SK-N-SH (cell line): Measurements from ENCODE around the gene CCDC154. TPM values are rescaled to one million over a fixed set of nuclear protein-coding genes. Genes with fewer than 3 reads are reported as not detected.

Experiments used
- CTCF ChIA-PET: fragments of 300-600, 350-600 bp; formaldehyde crosslinking; extraction: SDS; loops from one replicate; lab custom pipeline; 2021; lab: Yijun Ruan, JAX
- POLR2A ChIA-PET: fragments of 350-600 bp; sonication (Branson Sonifier 250); formaldehyde crosslinking; extraction: SDS; loops from one replicate; lab custom pipeline; 2020; ENCODE audit warnings: antibody characterized with exemption, inconsistent platforms; lab: Yijun Ruan, JAX
- DNase-seq: peaks from one replicate; pipeline ENCODE4 v3.0.0; 2012
- H2AFZ ChIP-seq: fragments of 200-600 bp; sonication (generic); 2 replicates; pipeline ENCODE4 v1.8.1; 2016; ENCODE audit warnings: antibody characterized with exemption, mild to moderate bottlenecking, low read depth
- H3F3A ChIP-seq: fragments of 200-600 bp; sonication (generic); replicated peaks from 2 replicates; pipeline ENCODE3; 2016; ENCODE audit warnings: antibody characterized with exemption, mild to moderate bottlenecking; ENCODE audit not compliant: insufficient read depth
- H3K27ac ChIP-seq, 2 experiments: fragments of 200-500 bp in 1 of 2; fragments of 200-600 bp in 1 of 2; sonication (Bioruptor generic) in 1 of 2; sonication (generic), shearing (Covaris generic) in 1 of 2; 2 replicates each; pipeline versions ENCODE4 v1.5.1 to v1.6.1; 2014 to 2016; ENCODE audit warnings: low read depth in 2 of 2, inconsistent platforms in 1 of 2, low read length in 1 of 2, mild to moderate bottlenecking in 1 of 2, mixed read lengths in 1 of 2
- H3K27me3 ChIP-seq: fragments of 200-600 bp; sonication (generic), shearing (Covaris generic); 2 replicates; pipeline ENCODE4 v1.6.1; 2016; ENCODE audit warnings: mixed run types; ENCODE audit not compliant: insufficient read depth
- H3K36me3 ChIP-seq, 2 experiments: fragments of 200-500 bp in 1 of 2; fragments of 200-600 bp in 1 of 2; sonication (Bioruptor generic) in 1 of 2; sonication (generic) in 1 of 2; replicated peaks in 1 of 2; 2 replicates each; pipeline versions ENCODE3 to v1.5.1; 2014 to 2016; ENCODE audit warnings: low read length in 1 of 2, mild to moderate bottlenecking in 1 of 2; ENCODE audit not compliant: insufficient read depth in 2 of 2, control insufficient read depth in 1 of 2
- H3K4me1 ChIP-seq, 2 experiments: fragments of 200-500 bp in 1 of 2; fragments of 200-600 bp in 1 of 2; sonication (Bioruptor generic) in 1 of 2; sonication (generic), shearing (Covaris generic) in 1 of 2; 2 replicates each; pipeline versions ENCODE4 v1.5.1 to v1.6.1; 2014 to 2016; ENCODE audit warnings: low read depth in 1 of 2, low read length in 1 of 2, mixed run types in 1 of 2; ENCODE audit not compliant: insufficient read depth in 2 of 2, control insufficient read depth in 1 of 2
- H3K4me2 ChIP-seq: fragments of 200-600 bp; sonication (generic), shearing (Covaris generic); 2 replicates; pipeline ENCODE4 v1.6.1; 2017; ENCODE audit warnings: mixed run types
- H3K4me3 ChIP-seq, 2 experiments: fragments of 200-500 bp in 1 of 2; fragments of 200-600 bp in 1 of 2; sonication (Bioruptor generic) in 1 of 2; sonication (generic), shearing (Covaris generic) in 1 of 2; 2 replicates each; pipeline versions ENCODE4 v1.5.1 to v1.8.1; 2014 to 2016; ENCODE audit warnings: low read depth in 2 of 2, inconsistent platforms in 1 of 2, low read length in 1 of 2, mild to moderate bottlenecking in 1 of 2, mixed read lengths in 1 of 2, moderate library complexity in 1 of 2
- H3K79me2 ChIP-seq: fragments of 200-600 bp; sonication (generic); 2 replicates; pipeline ENCODE4 v1.8.1; 2017; ENCODE audit warnings: mild to moderate bottlenecking; ENCODE audit not compliant: insufficient read depth
- H3K9ac ChIP-seq: fragments of 200-600 bp; sonication (generic); 2 replicates; pipeline ENCODE4 v1.6.1; 2017; ENCODE audit warnings: mixed run types
- H3K9me2 ChIP-seq: fragments of 200-600 bp; sonication (generic); 2 replicates; pipeline ENCODE4 v1.6.1; 2017; ENCODE audit warnings: mixed run types
- H3K9me3 ChIP-seq: fragments of 200-600 bp; sonication (generic); 2 replicates; pipeline ENCODE4 v1.6.1; 2017; ENCODE audit warnings: mixed run types, mild to moderate bottlenecking, moderate library complexity
- H4K20me1 ChIP-seq: fragments of 200-600 bp; sonication (generic); 2 replicates; pipeline ENCODE4 v1.6.1; 2017; ENCODE audit warnings: mild to moderate bottlenecking, mixed run types; ENCODE audit not compliant: insufficient read depth
- CHD2 ChIP-seq: fragments of 150-350 bp; IDR thresholded peaks from 2 replicates; pipeline ENCODE4 v1.6.1; 2018; ENCODE audit warnings: low read length; ENCODE audit not compliant: partially characterized antibody
- CTCF ChIP-seq: fragments of 200-600 bp; sonication (generic); IDR thresholded peaks from 2 replicates; pipeline ENCODE4 v1.6.1; 2017; ENCODE audit warnings: antibody characterized with exemption, mild to moderate bottlenecking, moderate library complexity
- EZH2phosphoT487 ChIP-seq: fragments of 200-600 bp; sonication (generic); IDR thresholded peaks from 2 replicates; pipeline ENCODE4 v1.6.1; 2017; ENCODE audit warnings: low read depth, mixed run types, mild to moderate bottlenecking, antibody characterized with exemption, moderate library complexity, borderline replicate concordance
- GABPA ChIP-seq: IDR thresholded peaks from 2 replicates; pipeline ENCODE4 v1.4.0; 2012; ENCODE audit warnings: low read depth, mild to moderate bottlenecking
- IRF3 ChIP-seq: fragments of 150-350 bp; IDR thresholded peaks from 2 replicates; pipeline ENCODE4 v1.6.1; 2016; ENCODE audit warnings: mild to moderate bottlenecking, low read depth, low read length
- JUND ChIP-seq: IDR thresholded peaks from 2 replicates; pipeline ENCODE4 v1.4.0; 2012
- MEF2A ChIP-seq: IDR thresholded peaks from 2 replicates; pipeline ENCODE4 v1.4.0; 2012; ENCODE audit warnings: low read depth, borderline replicate concordance
- NFIC ChIP-seq: IDR thresholded peaks from 2 replicates; pipeline ENCODE4 v1.4.0; 2012; ENCODE audit warnings: borderline replicate concordance
- NRF1 ChIP-seq: IDR thresholded peaks from 2 replicates; pipeline ENCODE4 v1.6.1; 2012; ENCODE audit warnings: low read depth, mild to moderate bottlenecking, low read length
- POLR2AphosphoS5 ChIP-seq: IDR thresholded peaks from 2 replicates; pipeline ENCODE4 v1.6.1; 2012; ENCODE audit warnings: low read depth, low read length
- RCOR1 ChIP-seq: fragments of 150-350 bp; IDR thresholded peaks from 2 replicates; pipeline ENCODE4 v1.6.1; 2017; ENCODE audit warnings: antibody characterized with exemption, low read length
- REST ChIP-seq: IDR thresholded peaks from 2 replicates; pipeline ENCODE4 v1.6.1; 2012; ENCODE audit warnings: mild to moderate bottlenecking, low read depth, low read length, moderate library complexity
- SMC3 ChIP-seq: IDR thresholded peaks from 2 replicates; pipeline ENCODE4 v1.6.1; 2012; ENCODE audit warnings: low read depth, low read length, improper control_type of control experiment
- TAF1 ChIP-seq: IDR thresholded peaks from 2 replicates; pipeline ENCODE4 v1.6.1; 2012; ENCODE audit warnings: low read depth, mild to moderate bottlenecking, low read length, moderate library complexity, borderline replicate concordance
- TCF12 ChIP-seq: IDR thresholded peaks from 2 replicates; pipeline ENCODE4 v1.4.0; 2012
- TEAD4 ChIP-seq: IDR thresholded peaks from 2 replicates; pipeline ENCODE4 v1.4.0; 2012; ENCODE audit warnings: mild to moderate bottlenecking, borderline replicate concordance; ENCODE audit not compliant: insufficient read depth
- USF1 ChIP-seq: IDR thresholded peaks from 2 replicates; pipeline ENCODE4 v1.4.0; 2012; ENCODE audit warnings: low read depth, borderline replicate concordance
- USF2 ChIP-seq: fragments of 150-350 bp; IDR thresholded peaks from 2 replicates; pipeline ENCODE4 v1.6.1; 2017; ENCODE audit warnings: antibody characterized with exemption, low read length, low read depth, borderline replicate concordance
- YY1 ChIP-seq: IDR thresholded peaks from 2 replicates; pipeline ENCODE4 v1.4.0; 2012; ENCODE audit warnings: low read depth, mild to moderate bottlenecking
- ZBTB33 ChIP-seq: IDR thresholded peaks from 2 replicates; pipeline ENCODE4 v1.4.0; 2012; ENCODE audit warnings: low read depth, borderline replicate concordance
- WGBS: methylation state at CpG from one replicate; pipeline ENCODE4 v1.1.6; 2017; ENCODE audit warnings: low lambda C conversion rate; 5-methylcytosine and 5-hydroxymethylcytosine counted together
- polyA plus RNA-seq, 3 experiments: library from polyadenylated mRNA; depleted of rRNA; stranded (reverse); fragments of >200 nt; gene quantifications; 2 replicates each; pipeline ENCODE4 v1.2.3, GENCODE V29; 2012

The CCDC154 gene
- polyA plus RNA-seq, 1 of the 3 experiments (the other 2 are of a cell fraction), result 0.35 TPM

GRCh38 chr16:1398351-1398750 lies 46.0 kb downstream of the CCDC154 start:
- Histone ChIP-seq H3K9me2 (no peaks in the 10 kb centered on the region), H3K9me3 (no peaks in the 10 kb centered on the region), H3K4me1 (no peaks in the 10 kb centered on the region), H3K79me2 (no peaks in the 10 kb centered on the region), H4K20me1 (no peaks in the 10 kb centered on the region), H3K27ac (no peak overlapping the region), H3K4me2 (no peak overlapping the region), H3K4me3 (no peak overlapping the region), H3K9ac (no peak overlapping the region), H3K27me3 (no peaks in the 10 kb centered on the region), H3K36me3 (peaks cover 0 to 10% of the 10 kb centered on the region in 2 experiments), H2AFZ (no peak overlapping the region), H3F3A (no peaks in the 10 kb centered on the region)
- 95% methylated on average over 9 of the region's 9 CpGs for WGBS
- peak; percentile 20 for DNase-seq
- CTCF ChIA-PET, result no interaction called here
- no peak for TF ChIP-seq GABPA
- TF ChIP-seq MEF2A, result no peak
- TF ChIP-seq USF1, result no peak
- TF ChIP-seq RCOR1, result no peak
- no peak for TF ChIP-seq JUND
- no peak for TF ChIP-seq ZBTB33
- no peak for TF ChIP-seq NFIC
- no peak for TF ChIP-seq NRF1
- no peak for TF ChIP-seq SMC3
- no peak for TF ChIP-seq TCF12
- no peak for TF ChIP-seq YY1
- TF ChIP-seq TEAD4, result no peak
- no peak for TF ChIP-seq USF2
- TF ChIP-seq TAF1, result no peak
- TF ChIP-seq IRF3, result no peak
- no peak for TF ChIP-seq POLR2AphosphoS5
- TF ChIP-seq CTCF, result no peak
- TF ChIP-seq CHD2, result no peak
- TF ChIP-seq EZH2phosphoT487, result no peak
- no peak for TF ChIP-seq REST
- POLR2A ChIA-PET, result no interaction called here
